Stimulated activated CD4-positive, alpha-beta T cell treated with anti-CD3 and anti-CD28 coated beads, Interleukin-1b, Interleukin-23, amount 100 ng/mL, for 24 hours (primary cell): ENCODE measurements around the gene BRD8.

ENCODE experiments used
- DNase-seq, 4 experiments: peaks; one replicate each; pipeline ENCODE4 v3.0.0-alpha.2; 2020; ENCODE audit warnings: low read depth in 4 of 4, low spot score in 1 of 4

BRD8 gene

DNA sequence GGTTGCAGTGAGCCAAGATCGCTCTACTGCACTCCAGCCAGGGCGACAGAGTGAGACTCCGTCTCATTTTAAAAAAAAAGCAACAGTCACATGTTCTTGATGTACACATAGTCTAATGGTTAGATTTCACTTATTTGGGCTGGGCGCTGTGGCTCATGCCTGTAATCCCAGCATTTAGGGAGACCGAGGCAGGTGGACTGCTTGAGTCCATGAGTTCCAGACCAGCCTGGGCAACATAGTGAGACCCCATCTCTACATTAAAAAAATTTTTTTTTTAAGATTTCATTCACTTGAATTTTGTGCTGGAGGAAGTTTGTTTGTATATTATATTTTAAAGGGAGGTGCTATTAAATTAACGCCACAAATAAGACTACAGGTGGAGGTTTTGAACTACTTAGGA lies 72.7 kb downstream of the BRD8 start:
- no peak for DNase-seq

DNA sequence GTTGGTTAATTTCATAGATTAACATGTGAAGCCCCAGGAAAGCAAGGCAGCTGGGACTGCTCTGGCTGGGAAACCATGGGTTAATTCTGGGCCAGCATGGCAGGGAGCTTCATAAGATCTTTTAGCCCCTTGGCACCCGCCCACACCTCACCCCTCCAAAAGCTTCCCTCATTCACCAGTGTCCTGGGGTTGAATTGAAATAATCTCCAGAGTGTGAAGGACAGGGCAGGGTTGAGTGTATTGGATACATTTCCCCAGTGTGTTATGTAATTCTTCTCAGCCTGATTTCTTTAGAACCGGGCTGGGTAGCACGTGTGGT lies 75.2 kb downstream of the BRD8 start:
- DNase-seq, result no peak

DNA sequence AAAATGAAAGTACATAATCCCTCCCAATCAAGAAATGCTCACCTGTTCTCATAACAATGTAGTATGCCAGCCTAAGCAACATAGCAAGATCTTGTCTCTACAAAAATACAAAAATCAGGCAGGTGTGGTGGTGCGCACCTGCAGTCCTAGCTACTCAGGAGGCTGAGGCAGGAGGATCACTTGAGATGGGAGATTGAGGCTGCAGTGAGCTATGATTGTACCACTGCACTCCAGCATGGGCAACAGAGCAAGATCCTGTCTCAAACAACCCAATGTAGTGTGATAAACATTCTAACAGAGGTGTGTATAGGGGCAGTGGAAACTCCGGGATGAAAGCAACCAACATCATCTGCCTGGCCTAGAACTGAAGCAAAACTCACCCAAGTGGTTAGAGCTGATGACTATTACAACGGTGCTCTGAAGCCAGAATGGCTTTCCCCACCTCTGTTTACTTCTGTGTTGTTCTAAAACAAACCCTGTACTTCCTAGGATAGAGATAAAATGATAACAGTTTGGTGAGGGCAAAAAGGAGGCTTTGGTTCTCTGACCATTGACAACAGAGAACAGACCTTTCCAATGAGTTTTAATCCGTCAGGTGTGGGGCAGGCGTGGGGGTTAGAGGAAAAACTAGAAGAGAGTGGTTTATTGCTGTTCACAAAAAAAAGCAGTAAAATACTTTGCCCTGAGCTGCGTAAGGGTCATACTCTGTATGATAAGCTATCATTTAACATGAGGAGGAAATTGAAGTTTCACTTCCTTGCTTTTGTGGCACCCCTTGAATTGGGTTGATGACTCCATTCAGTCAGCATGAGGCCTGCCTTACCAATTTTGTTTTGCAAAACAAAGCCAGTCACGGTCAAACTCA lies 75.7 kb downstream of the BRD8 start:
- no peak for DNase-seq

DNA sequence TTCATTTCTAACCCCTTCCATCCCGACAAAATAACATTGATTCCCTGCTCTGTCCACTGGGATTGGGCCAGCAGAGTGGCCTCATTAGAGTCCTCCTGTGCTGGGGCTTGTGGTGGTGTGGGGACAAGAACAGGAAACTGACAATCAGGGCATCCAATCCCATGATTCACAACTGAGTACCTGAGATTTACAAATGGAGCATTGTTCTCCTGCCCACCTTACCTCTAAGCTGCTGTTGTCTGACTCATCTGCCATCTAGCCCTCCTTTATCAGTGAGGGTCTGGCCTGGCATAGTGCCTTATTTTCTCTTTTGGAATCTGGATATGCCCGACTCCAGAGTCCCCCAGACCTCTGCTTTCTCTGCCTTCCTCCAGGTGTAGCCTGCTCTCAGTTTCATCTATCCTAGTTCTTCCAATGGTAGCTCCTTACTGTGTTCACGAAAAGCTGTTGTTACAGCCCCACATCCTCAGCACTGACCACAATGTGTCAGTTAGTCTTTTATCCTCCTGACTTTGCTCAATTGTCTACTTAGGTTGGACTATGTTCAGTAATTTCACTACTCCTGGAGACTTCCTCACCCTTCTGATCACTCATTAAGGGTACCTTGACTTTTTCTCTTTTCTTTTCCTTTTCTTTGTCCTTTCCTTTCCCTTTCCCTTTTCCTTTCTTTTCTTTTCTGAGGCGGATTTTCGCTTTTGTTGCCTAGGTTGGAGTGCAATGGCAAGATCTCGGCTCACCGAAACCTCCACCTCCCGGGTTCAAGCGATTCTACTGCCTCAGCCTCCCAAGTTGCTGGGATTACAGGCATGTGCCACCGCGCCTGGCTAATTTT lies 81.2 kb downstream of the BRD8 start:
- no peak for DNase-seq

DNA sequence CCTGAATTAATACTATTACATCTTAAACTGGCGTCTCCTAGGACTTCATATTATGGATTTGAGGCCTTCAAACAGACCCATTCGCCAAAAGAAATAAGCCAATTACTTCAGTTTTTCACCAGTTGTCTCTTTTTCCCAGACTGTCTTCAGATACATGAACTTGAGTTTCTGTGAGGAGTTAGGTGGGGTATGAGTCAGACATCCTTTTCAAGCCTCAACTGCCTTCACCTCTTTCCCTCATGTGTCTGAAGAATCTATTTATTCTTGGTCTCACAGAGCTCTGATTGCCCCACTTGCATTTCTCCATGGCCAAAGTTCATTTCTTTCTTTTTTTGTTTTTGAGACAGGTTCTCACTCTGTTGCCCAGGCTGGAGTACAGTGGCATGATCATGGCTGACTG lies 82.1 kb downstream of the BRD8 start:
- DNase-seq, result no peak

DNA sequence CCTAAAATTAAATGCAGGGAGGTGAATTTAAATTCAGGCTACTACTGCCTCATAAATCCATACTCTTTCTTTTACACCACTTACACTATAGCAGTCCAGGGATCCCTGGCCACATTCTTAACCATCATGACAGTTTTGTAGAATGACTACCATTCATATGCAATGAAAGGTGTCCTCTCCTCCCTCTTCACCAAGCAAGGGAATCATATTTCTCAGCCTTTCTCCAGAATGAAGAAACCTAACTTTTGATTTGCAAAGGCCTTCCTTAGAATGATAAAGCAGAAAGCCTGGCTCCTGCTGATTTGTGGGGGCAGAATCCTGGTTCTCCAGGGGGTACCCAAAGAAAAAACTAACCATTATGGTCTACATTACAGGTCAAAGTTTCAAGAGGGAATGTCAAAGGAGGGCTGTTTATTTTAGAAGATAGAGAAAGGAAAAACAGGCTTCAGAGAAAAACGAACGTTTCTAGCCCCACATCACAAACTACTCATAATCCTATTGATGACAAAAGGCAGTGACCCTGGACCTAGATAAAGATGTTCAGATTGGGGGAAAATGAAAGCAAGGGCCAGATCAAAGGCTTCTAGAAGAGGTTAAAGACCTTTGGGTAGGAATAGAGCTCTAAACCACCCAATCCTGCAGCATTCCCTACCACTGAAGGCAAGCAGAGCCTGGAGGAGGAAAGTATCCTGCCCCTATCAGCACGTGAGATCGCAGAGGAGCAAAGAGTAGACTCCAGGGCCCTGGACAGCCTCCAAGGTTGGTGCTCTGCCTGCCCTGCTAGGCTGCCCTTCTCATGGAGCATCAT lies 83.1 kb downstream of the BRD8 start:
- DNase-seq, result no peak

DNA sequence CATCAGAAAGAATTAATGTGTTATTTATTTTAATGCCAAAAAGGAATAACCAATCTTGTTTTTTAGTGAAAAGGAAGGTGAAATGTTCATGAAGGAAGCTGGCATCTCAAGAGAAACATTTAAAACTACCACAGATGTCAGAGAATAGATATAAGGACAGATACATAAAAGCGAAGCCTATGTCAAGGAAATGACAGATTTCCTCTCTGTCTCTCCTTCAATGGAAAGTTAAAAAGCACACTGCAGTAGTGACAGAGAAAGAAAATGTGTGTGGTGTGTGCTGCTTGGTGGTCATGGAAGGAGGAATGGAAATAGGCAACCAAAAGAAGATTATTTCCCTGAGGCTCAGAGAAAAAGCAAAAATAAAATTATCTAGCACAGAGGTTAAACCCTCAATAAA lies 85.4 kb downstream of the BRD8 start:
- no peak for DNase-seq

DNA sequence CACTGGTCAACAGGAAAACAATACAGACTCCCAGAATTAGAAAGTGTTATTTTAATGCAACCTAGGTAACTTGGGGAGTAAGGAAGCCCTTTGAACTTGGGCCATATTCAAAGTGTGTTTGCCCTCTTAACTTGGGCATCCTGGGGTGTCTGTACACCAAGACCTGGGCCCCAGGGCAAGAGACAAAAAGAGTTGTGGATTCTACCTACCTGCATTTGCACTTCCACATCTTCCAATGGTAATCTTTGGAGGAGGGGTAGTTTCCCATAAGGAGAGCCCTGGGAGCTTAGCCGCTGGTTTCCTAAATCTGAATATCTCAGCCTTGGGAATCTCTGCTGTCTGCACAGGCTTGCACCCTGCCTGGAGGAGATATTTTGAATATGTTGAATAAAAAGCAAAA lies 86.1 kb downstream of the BRD8 start:
- DNase-seq, result no peak

DNA sequence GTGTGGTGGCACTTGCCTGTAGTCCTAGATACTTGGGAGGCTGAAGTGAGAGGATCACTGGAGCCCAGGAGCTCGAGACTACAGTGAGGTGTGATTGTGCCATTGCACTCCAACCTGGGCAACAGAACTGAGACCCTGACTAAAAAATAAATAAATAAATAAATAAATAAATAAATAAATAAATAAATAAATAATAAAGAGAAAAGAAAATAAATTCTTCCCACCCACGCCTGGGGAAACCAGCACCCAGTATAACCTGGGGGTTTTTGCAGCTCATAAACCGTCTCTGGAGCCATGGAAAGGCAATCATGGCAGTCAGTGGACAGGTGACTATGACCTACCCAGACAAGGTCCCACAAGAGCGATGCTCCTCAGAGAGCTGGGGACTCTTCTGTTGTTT lies 86.7 kb downstream of the BRD8 start:
- no peak for DNase-seq
